ENCODE data around the gene LRRC4.
A peak's percentile ranks its signal among the peaks of the same experiment; 100 is the strongest.

Gene LRRC4

GRCh38 chr7:128032605-128033235, 1.5 kb upstream of the LRRC4 start:
- DNase-seq: peak in 14 of 56 donors; percentile 30 to 75 (median 52)

GRCh38 chr7:128031901-128032604, 816 bp upstream of the LRRC4 start:
- peak in 31 of 56 donors; percentile 42 to 75 (median 59) for DNase-seq

GRCh38 chr7:128030263-128030653, 979 bp downstream of the LRRC4 start:
- peak in 1 of 56 donors; percentile 21 for DNase-seq

- DNase-seq: no peak
These were observed 1.7 kb downstream of the LRRC4 start for GRCh38 chr7:128029405-128029995.

GRCh38 chr7:128027485-128027980, 3.7 kb downstream of the LRRC4 start:
- peak in 6 of 56 donors; percentile 15 to 39 (median 26) for DNase-seq

- no peak for DNase-seq
These were observed 4.7 kb downstream of the LRRC4 start for GRCh38 chr7:128026551-128026950.

GRCh38 chr7:128025819-128026218, 5.4 kb downstream of the LRRC4 start:
- no peak for DNase-seq

GRCh38 chr7:128025380-128025779, 5.9 kb downstream of the LRRC4 start:
- DNase-seq: no peak

GRCh38 chr7:128024151-128024550, 7.1 kb downstream of the LRRC4 start:
- no peak for DNase-seq

GRCh38 chr7:128022631-128023532, 8.4 kb downstream of the LRRC4 start:
- no peak for DNase-seq

GRCh38 chr7:128021366-128021765, 9.9 kb downstream of the LRRC4 start:
- DNase-seq: no peak

GRCh38 chr7:128020159-128020558, 11.1 kb downstream of the LRRC4 start:
- DNase-seq: no peak

- no peak for DNase-seq
These were observed 11.9 kb downstream of the LRRC4 start for GRCh38 chr7:128019288-128019687.

- peak in 3 of 56 donors; percentile 29 to 37 (median 31) for DNase-seq
These were observed 13.1 kb downstream of the LRRC4 start for GRCh38 chr7:128017862-128018845.

GRCh38 chr7:128017460-128017859, 13.8 kb downstream of the LRRC4 start:
- DNase-seq: peak in 1 of 56 donors; percentile 36

GRCh38 chr7:128014811-128015210, 16.4 kb downstream of the LRRC4 start:
- peak in 5 of 56 donors; percentile 25 to 47 (median 38) for DNase-seq

- DNase-seq: no peak
These were observed 20.0 kb downstream of the LRRC4 start for GRCh38 chr7:128011131-128011661.

- DNase-seq: no peak
These were observed 20.7 kb downstream of the LRRC4 start for GRCh38 chr7:128010391-128011127.

- no peak for DNase-seq
These were observed 22.5 kb downstream of the LRRC4 start for GRCh38 chr7:128008744-128009143.

Measured in amygdala (tissue), 56 donors.